Smooth muscle cell (in vitro differentiated cells): ENCODE results near the gene ARHGAP24. TPM values are rescaled to one million over a fixed set of nuclear protein-coding genes. Genes with fewer than 3 reads are reported as not detected.

ENCODE experiments used
- DNase-seq: peaks from one replicate; lab custom pipeline; 2025; ENCODE audit not compliant: unreplicated experiment; lab: John Stamatoyannopoulos, UW
- H2AFZ ChIP-seq: fragments of 200-600 bp; sonication (generic); 2 replicates; pipeline ENCODE4 v1.6.0; 2016; ENCODE audit warnings: antibody characterized with exemption, low read depth, mild to moderate bottlenecking
- H3F3A ChIP-seq: fragments of 200-600 bp; sonication (generic); 2 replicates; pipeline ENCODE4 v1.6.0; 2017; ENCODE audit warnings: antibody characterized with exemption, low read depth
- H3K27ac ChIP-seq: fragments of 200-600 bp; sonication (generic); 2 replicates; pipeline ENCODE4 v1.5.1; 2016; ENCODE audit warnings: low read depth, mild to moderate bottlenecking
- H3K27me3 ChIP-seq: fragments of 200-600 bp; sonication (generic); 2 replicates; pipeline ENCODE4 v1.6.1; 2016; ENCODE audit warnings: low read depth, mild to moderate bottlenecking
- H3K36me3 ChIP-seq: fragments of 200-600 bp; sonication (generic); 2 replicates; pipeline ENCODE4 v1.5.1; 2016; ENCODE audit warnings: low read depth
- H3K4me1 ChIP-seq: fragments of 200-600 bp; sonication (generic); 2 replicates; pipeline ENCODE4 v1.5.1; 2016; ENCODE audit warnings: low read depth
- H3K4me2 ChIP-seq: fragments of 200-600 bp; sonication (generic); 2 replicates; pipeline ENCODE4 v1.6.0; 2016; ENCODE audit warnings: mild to moderate bottlenecking
- H3K4me3 ChIP-seq: fragments of 200-600 bp; sonication (generic); 2 replicates; pipeline ENCODE4 v1.5.1; 2016; ENCODE audit warnings: mild to moderate bottlenecking
- H3K79me2 ChIP-seq: fragments of 200-600 bp; sonication (generic); 2 replicates; pipeline ENCODE4 v1.6.0; 2016; ENCODE audit warnings: low read depth, mild to moderate bottlenecking
- H3K9ac ChIP-seq: fragments of 200-600 bp; sonication (generic); 2 replicates; pipeline ENCODE4 v1.6.0; 2016; ENCODE audit warnings: low read depth
- H3K9me3 ChIP-seq: fragments of 200-600 bp; sonication (generic); replicated peaks from 2 replicates; pipeline ENCODE4 v1.5.1; 2016; ENCODE audit warnings: low read depth
- H4K20me1 ChIP-seq: fragments of 200-600 bp; sonication (generic); 2 replicates; pipeline ENCODE4 v1.6.0; 2016; ENCODE audit warnings: low read depth
- WGBS: methylation state at CpG from one replicate; pipeline ENCODE4 v1.1.7; 2016; ENCODE audit warnings: low lambda C conversion rate; 5-methylcytosine and 5-hydroxymethylcytosine counted together
- polyA plus RNA-seq: library from polyadenylated mRNA; unstranded; fragments of >200 nt; fragmentation: Nextera tagmentation; extraction: Ambion mirVana; gene quantifications from 2 replicates; pipeline ENCODE4 v1.2.1, GENCODE V29; 2016
- total RNA-seq: library from RNA; depleted of rRNA; stranded (reverse); fragments of >200 nt; gene quantifications from 2 replicates; pipeline ENCODE4 v1.2.3, GENCODE V29; 2014
- TF ChIP-seq, protein P1 (sequence below): fragments of 200-600 bp; sonication (generic); IDR thresholded peaks from 2 replicates; pipeline ENCODE4 v1.5.1; 2017; ENCODE audit warnings: borderline replicate concordance, mild to moderate bottlenecking, antibody characterized with exemption; ENCODE audit not compliant: insufficient read depth, poor library complexity, severe bottlenecking

ARHGAP24 gene
- total and polyA plus RNA-seq, 2 experiments from 2014 or later: 4.9 to 18.2 TPM

DNA sequence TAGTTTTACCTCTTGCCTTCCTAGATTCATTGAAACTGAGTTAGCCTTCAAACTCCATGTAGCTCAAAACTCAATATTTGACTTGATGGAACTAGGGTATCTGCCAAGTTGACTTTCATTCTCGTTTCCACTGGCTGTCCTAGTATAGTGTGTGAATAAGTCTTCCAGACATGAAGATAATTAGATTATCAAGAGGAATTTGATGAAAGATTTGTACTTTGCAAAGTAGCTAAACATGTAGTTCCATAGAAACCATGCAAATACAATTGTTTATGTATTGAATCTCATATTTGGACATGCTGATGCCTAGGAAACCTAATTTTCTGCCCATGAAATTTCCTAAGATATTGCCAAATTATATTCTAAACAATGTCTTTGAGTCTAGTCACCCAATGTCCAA lies 297.5 kb downstream of the ARHGAP24 start:
- no peaks in the 10 kb centered on the region for H4K20me1 ChIP-seq
- DNase-seq: no peak
- H3K27ac ChIP-seq: no peak overlapping the region
- no peak overlapping the region for H3K9ac ChIP-seq
- no peak overlapping the region for H3K4me3 ChIP-seq
- TF ChIP-seq, protein P1, sequence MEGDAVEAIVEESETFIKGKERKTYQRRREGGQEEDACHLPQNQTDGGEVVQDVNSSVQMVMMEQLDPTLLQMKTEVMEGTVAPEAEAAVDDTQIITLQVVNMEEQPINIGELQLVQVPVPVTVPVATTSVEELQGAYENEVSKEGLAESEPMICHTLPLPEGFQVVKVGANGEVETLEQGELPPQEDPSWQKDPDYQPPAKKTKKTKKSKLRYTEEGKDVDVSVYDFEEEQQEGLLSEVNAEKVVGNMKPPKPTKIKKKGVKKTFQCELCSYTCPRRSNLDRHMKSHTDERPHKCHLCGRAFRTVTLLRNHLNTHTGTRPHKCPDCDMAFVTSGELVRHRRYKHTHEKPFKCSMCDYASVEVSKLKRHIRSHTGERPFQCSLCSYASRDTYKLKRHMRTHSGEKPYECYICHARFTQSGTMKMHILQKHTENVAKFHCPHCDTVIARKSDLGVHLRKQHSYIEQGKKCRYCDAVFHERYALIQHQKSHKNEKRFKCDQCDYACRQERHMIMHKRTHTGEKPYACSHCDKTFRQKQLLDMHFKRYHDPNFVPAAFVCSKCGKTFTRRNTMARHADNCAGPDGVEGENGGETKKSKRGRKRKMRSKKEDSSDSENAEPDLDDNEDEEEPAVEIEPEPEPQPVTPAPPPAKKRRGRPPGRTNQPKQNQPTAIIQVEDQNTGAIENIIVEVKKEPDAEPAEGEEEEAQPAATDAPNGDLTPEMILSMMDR: no peak
- H2AFZ ChIP-seq: no peak overlapping the region
- no peaks in the 10 kb centered on the region for H3K36me3 ChIP-seq
- H3K4me2 ChIP-seq: no peak overlapping the region
- no peaks in the 10 kb centered on the region for H3K9me3 ChIP-seq
- no peaks in the 10 kb centered on the region for H3K4me1 ChIP-seq
- H3K27me3 ChIP-seq: no peaks in the 10 kb centered on the region
- H3K79me2 ChIP-seq: no peaks in the 10 kb centered on the region
- 91% methylated on average over 1 of the region's 1 CpG for WGBS
- no peaks in the 10 kb centered on the region for H3F3A ChIP-seq

DNA sequence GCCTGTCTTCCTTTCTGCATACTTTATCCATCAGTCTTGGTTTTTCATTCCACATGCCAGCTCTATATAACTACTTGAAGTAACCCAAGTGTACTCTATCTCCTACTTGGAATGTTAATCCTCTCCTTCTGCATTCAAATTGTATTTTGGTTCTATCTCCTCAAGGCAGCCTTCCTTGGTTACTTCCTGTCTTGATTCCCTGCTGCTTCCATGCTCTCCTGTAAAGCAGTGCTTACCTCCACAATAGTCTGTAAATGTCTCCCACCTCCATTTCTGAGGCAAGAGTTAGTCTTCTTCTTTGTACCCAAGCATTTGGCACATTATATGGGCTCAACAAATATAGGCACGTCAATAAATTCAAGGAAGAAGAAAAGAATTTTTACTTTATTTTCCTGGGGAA lies 298.4 kb downstream of the ARHGAP24 start:
- 78% methylated on average over 1 of the region's 1 CpG for WGBS
- TF ChIP-seq, protein P1: no peak
- H3K4me1 ChIP-seq: no peaks in the 10 kb centered on the region
- H3K79me2 ChIP-seq: no peaks in the 10 kb centered on the region
- no peak for DNase-seq
- no peak overlapping the region for H3K9ac ChIP-seq
- no peaks in the 10 kb centered on the region for H3K36me3 ChIP-seq
- no peaks in the 10 kb centered on the region for H3K27me3 ChIP-seq
- H3K4me2 ChIP-seq: no peak overlapping the region
- no peaks in the 10 kb centered on the region for H4K20me1 ChIP-seq
- H3K4me3 ChIP-seq: no peak overlapping the region
- H3F3A ChIP-seq: no peaks in the 10 kb centered on the region
- no peak overlapping the region for H3K27ac ChIP-seq
- H3K9me3 ChIP-seq: no peaks in the 10 kb centered on the region
- no peak overlapping the region for H2AFZ ChIP-seq

DNA sequence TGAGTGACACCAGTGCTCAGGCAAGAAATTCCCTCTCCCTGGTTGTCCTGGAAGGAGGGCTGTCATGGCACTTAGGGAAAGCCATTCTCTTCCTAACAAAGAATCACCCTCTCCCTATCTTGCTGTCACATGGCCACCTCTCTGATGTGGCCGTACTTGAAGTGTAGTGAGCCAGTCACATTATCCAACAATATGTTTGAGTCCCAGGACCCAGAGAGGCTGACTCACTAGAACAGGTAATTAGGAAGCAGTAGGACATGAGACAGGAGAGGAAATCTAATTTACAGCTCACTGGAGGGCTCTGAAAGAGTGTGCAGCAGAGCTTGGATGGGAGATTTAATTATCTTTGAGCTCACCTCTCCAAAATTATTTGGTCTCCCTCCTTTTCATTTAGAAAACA lies 299.1 kb downstream of the ARHGAP24 start:
- Histone ChIP-seq H2AFZ (no peak overlapping the region), H3K4me1 (no peaks in the 10 kb centered on the region), H4K20me1 (no peaks in the 10 kb centered on the region), H3K9me3 (no peaks in the 10 kb centered on the region), H3K27ac (no peak overlapping the region), H3K36me3 (no peaks in the 10 kb centered on the region), H3K79me2 (no peaks in the 10 kb centered on the region), H3K9ac (no peak overlapping the region), H3K4me3 (no peak overlapping the region), H3K27me3 (no peaks in the 10 kb centered on the region), H3F3A (no peaks in the 10 kb centered on the region), H3K4me2 (no peak overlapping the region)
- no peak for DNase-seq
- TF ChIP-seq, protein P1: no peak
- 50% methylated on average over 1 of the region's 1 CpG for WGBS

DNA sequence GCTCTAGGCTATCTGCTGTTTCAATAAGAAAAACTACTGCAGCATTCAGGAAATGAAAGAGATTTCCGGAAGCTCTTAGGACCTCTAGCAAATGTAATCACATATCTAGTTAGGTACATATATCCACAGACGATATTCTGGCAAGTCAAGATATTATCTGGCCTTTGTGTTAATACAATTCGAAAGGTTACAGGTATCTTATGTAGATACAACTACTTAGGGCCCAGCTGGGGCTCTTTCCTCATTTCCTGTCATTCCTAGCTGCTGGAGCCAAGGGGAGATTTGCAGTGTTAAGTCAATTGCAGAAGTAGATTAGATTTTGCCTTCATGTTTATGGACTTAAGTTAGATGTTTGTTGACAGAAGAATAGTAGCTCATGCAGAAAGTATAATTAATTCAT lies 299.5 kb downstream of the ARHGAP24 start:
- H3K9ac ChIP-seq: no peak overlapping the region
- TF ChIP-seq, protein P1: no peak
- DNase-seq: no peak
- no peaks in the 10 kb centered on the region for H3K4me1 ChIP-seq
- 59% methylated on average over 3 of the region's 3 CpGs for WGBS
- H3K36me3 ChIP-seq: no peaks in the 10 kb centered on the region
- H3K27ac ChIP-seq: no peak overlapping the region
- no peaks in the 10 kb centered on the region for H3K9me3 ChIP-seq
- no peak overlapping the region for H2AFZ ChIP-seq
- H3F3A ChIP-seq: no peaks in the 10 kb centered on the region
- no peaks in the 10 kb centered on the region for H4K20me1 ChIP-seq
- no peak overlapping the region for H3K4me2 ChIP-seq
- H3K79me2 ChIP-seq: no peaks in the 10 kb centered on the region
- no peaks in the 10 kb centered on the region for H3K27me3 ChIP-seq
- no peak overlapping the region for H3K4me3 ChIP-seq
